Measurements from ENCODE around the gene IL26. TPM values are rescaled to one million over a fixed set of nuclear protein-coding genes. Genes with fewer than 3 reads are reported as not detected.

Gene IL26
- total RNA-seq, 1 experiment from 2014 or later = not detected

DNA sequence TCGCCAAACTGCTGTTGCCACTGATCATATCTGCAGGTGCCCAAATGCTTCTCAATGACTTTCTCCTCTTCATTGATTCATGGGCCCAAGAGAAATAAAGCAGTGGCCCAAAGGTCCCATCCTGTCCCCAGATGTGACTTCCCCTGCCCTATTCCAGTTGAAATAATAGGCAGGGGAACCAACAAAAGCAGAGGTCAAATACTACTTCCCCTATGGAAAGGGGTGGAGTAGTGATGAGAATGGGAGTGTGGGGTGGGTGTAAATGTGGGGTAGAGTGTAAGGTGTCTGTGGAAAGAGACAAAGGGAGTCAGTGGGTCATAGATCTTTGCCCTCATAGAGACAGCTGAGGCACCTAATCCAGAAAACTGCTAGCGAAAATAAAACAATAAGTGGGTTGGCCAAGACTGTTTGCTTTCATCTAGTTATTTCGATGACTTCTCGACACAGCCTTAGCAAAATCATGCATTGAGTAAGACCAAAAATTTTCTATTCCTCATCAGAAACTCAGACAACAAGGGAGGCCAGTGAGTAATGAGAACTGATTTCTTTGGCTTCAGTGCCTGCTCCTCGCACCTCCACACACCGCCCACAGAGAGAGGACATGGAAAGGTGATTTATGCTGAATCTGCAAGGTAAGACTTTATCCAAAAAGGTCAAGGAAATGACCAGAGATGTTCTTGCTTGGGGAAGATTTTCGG is 38.7 kb upstream of the IL26 start:
- H4K20me1 ChIP-seq (ENCODE audit: insufficient read depth, low read depth, low read length) = no peaks in the 10 kb centered on the region
- no peak overlapping the region for H3K4me3 ChIP-seq (ENCODE audit: low read length)
- no peaks in the 10 kb centered on the region for H3K79me2 ChIP-seq (ENCODE audit: low read length)
- H3K36me3 ChIP-seq (ENCODE audit: insufficient read depth, low read length) = no peaks in the 10 kb centered on the region
- H2AFZ ChIP-seq (ENCODE audit: low read length) = no peak overlapping the region
- DNase-seq = no peak
- H3K27ac ChIP-seq (ENCODE audit: low read length) = no peak overlapping the region
- no peaks in the 10 kb centered on the region for H3K9me2 ChIP-seq (replicated peaks; ENCODE audit: insufficient read depth, low read length)
- H3K27me3 ChIP-seq (ENCODE audit: low read length) = no peaks in the 10 kb centered on the region
- H3K9ac ChIP-seq (ENCODE audit: low read length) = no peak overlapping the region
- H3K4me2 ChIP-seq (ENCODE audit: low read depth, low read length, poor library complexity, severe bottlenecking) = no peak overlapping the region
- no peaks in the 10 kb centered on the region for H3K4me1 ChIP-seq (ENCODE audit: low read length)
- no peaks in the 10 kb centered on the region for H3K9me3 ChIP-seq (ENCODE audit: low read length)

DNA sequence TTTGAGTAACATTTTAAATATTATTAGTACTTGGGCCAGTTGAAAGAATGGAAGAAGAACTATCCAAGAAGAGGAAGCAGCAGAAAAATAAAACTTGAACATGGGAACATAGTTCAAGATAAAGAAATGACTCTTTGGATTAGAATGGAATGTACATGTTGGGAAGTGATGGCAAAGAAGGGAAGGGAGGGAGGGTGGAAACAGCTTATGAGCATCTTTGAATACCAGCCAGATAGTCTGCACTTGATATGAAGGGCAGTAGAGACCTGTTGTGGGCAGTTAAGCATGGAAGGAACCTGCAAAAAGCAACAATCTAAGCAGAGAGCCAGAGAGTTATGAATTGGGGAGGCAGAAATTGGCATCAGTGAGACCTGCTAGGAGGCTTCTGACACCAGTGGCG is 37.8 kb upstream of the IL26 start:
- H3K27me3 ChIP-seq (ENCODE audit: low read length) = no peaks in the 10 kb centered on the region
- DNase-seq = no peak
- no peaks in the 10 kb centered on the region for H3K9me2 ChIP-seq (replicated peaks; ENCODE audit: insufficient read depth, low read length)
- no peaks in the 10 kb centered on the region for H3K36me3 ChIP-seq (ENCODE audit: insufficient read depth, low read length)
- no peak overlapping the region for H2AFZ ChIP-seq (ENCODE audit: low read length)
- H3K4me3 ChIP-seq (ENCODE audit: low read length) = no peak overlapping the region
- no peak overlapping the region for H3K9ac ChIP-seq (ENCODE audit: low read length)
- no peaks in the 10 kb centered on the region for H3K79me2 ChIP-seq (ENCODE audit: low read length)
- H3K4me1 ChIP-seq (ENCODE audit: low read length) = no peaks in the 10 kb centered on the region
- no peak overlapping the region for H3K4me2 ChIP-seq (ENCODE audit: low read depth, low read length, poor library complexity, severe bottlenecking)
- H3K9me3 ChIP-seq (ENCODE audit: low read length) = no peaks in the 10 kb centered on the region
- no peaks in the 10 kb centered on the region for H4K20me1 ChIP-seq (ENCODE audit: insufficient read depth, low read depth, low read length)
- H3K27ac ChIP-seq (ENCODE audit: low read length) = no peak overlapping the region

DNA sequence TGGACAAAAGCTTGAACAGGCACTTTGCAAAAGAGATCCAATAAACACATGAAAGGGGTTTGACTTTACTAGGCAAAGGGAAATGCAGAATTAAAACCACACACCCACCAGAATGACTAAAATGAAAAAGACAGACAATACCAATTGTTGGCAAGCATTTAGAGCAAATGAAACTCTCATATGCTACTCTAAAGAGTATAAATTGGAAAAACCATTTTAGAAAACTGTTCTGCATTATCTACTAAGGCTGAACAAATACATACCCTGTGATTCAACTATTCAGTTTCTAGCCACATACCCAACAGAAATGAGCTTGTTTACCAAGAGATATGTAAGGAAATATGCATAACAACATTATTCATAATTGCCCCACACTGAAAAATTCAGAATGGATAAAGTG is 36.3 kb upstream of the IL26 start:
- H3K4me2 ChIP-seq (ENCODE audit: low read depth, low read length, poor library complexity, severe bottlenecking) = no peak overlapping the region
- H3K9me2 ChIP-seq (replicated peaks; ENCODE audit: insufficient read depth, low read length) = no peaks in the 10 kb centered on the region
- no peaks in the 10 kb centered on the region for H3K9me3 ChIP-seq (ENCODE audit: low read length)
- no peaks in the 10 kb centered on the region for H4K20me1 ChIP-seq (ENCODE audit: insufficient read depth, low read depth, low read length)
- no peak overlapping the region for H3K9ac ChIP-seq (ENCODE audit: low read length)
- no peaks in the 10 kb centered on the region for H3K4me1 ChIP-seq (ENCODE audit: low read length)
- H2AFZ ChIP-seq (ENCODE audit: low read length) = no peak overlapping the region
- no peaks in the 10 kb centered on the region for H3K36me3 ChIP-seq (ENCODE audit: insufficient read depth, low read length)
- no peaks in the 10 kb centered on the region for H3K27me3 ChIP-seq (ENCODE audit: low read length)
- no peak for DNase-seq
- no peaks in the 10 kb centered on the region for H3K79me2 ChIP-seq (ENCODE audit: low read length)
- H3K27ac ChIP-seq (ENCODE audit: low read length) = no peak overlapping the region
- no peak overlapping the region for H3K4me3 ChIP-seq (ENCODE audit: low read length)

DNA sequence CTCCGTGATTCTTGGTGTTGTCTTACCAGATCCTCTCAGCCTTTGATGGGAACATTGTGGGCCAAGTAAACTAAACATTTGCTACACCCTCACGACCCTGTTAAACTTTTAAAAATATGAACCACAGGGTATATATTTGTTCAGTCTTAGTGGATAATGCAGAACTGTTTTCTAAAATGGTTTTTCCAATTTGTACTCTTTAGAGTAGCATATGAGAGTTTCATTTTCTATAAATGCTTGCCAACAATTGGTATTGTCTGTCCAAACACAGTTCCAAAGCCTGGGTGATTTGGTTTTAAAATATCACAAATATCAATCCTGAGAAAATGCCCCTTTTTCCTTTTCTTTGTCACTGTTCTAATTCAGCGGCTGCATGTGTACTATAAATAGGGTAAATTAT is 34.5 kb upstream of the IL26 start:
- Histone ChIP-seq H3K27me3 (ENCODE audit: low read length) (no peaks in the 10 kb centered on the region), H3K9me2 (replicated peaks; ENCODE audit: insufficient read depth, low read length) (no peaks in the 10 kb centered on the region), H3K27ac (ENCODE audit: low read length) (no peak overlapping the region), H3K79me2 (ENCODE audit: low read length) (no peaks in the 10 kb centered on the region), H3K9me3 (ENCODE audit: low read length) (no peaks in the 10 kb centered on the region), H3K4me1 (ENCODE audit: low read length) (no peaks in the 10 kb centered on the region), H4K20me1 (ENCODE audit: insufficient read depth, low read depth, low read length) (no peaks in the 10 kb centered on the region), H3K4me3 (ENCODE audit: low read length) (no peak overlapping the region), H3K9ac (ENCODE audit: low read length) (no peak overlapping the region), H3K4me2 (ENCODE audit: low read depth, low read length, poor library complexity, severe bottlenecking) (no peak overlapping the region), H2AFZ (ENCODE audit: low read length) (no peak overlapping the region), H3K36me3 (ENCODE audit: insufficient read depth, low read length) (no peaks in the 10 kb centered on the region)
- no peak for DNase-seq

DNA sequence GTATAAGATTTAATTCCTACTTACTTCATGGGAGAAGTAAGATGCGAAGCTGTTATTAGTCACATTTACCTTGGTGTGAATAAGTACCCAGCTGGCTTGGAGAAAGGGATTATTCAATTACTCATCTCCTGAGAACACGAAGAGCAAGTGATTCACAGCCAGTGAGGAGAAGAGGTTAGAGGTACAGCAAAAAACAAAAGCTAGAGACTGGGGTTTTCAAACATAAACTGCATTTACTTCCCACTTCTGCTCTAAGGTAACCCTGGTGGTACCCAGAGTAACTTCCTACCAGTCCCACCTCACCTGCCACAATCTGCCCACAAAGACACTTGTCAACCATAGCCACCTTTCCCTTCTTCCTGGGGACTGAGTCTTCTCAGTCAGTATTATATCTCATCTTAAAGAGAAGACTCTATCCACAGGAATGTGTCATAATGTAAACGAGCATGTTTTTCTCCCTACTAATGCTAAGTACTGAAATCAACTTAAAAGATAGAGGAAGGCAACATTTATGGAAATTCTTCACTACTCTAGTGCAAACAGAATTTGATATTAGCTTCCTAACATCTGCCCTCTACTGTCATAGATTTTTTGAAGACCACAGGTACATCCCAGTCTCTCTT is 33.8 kb upstream of the IL26 start:
- H4K20me1 ChIP-seq (ENCODE audit: insufficient read depth, low read depth, low read length) = no peaks in the 10 kb centered on the region
- no peak overlapping the region for H2AFZ ChIP-seq (ENCODE audit: low read length)
- H3K27me3 ChIP-seq (ENCODE audit: low read length) = no peaks in the 10 kb centered on the region
- H3K4me3 ChIP-seq (ENCODE audit: low read length) = no peak overlapping the region
- no peak overlapping the region for H3K9ac ChIP-seq (ENCODE audit: low read length)
- H3K9me2 ChIP-seq (replicated peaks; ENCODE audit: insufficient read depth, low read length) = no peaks in the 10 kb centered on the region
- H3K4me2 ChIP-seq (ENCODE audit: low read depth, low read length, poor library complexity, severe bottlenecking) = no peak overlapping the region
- no peaks in the 10 kb centered on the region for H3K36me3 ChIP-seq (ENCODE audit: insufficient read depth, low read length)
- no peaks in the 10 kb centered on the region for H3K9me3 ChIP-seq (ENCODE audit: low read length)
- H3K27ac ChIP-seq (ENCODE audit: low read length) = no peak overlapping the region
- DNase-seq = no peak
- no peaks in the 10 kb centered on the region for H3K79me2 ChIP-seq (ENCODE audit: low read length)
- H3K4me1 ChIP-seq (ENCODE audit: low read length) = no peaks in the 10 kb centered on the region

DNA sequence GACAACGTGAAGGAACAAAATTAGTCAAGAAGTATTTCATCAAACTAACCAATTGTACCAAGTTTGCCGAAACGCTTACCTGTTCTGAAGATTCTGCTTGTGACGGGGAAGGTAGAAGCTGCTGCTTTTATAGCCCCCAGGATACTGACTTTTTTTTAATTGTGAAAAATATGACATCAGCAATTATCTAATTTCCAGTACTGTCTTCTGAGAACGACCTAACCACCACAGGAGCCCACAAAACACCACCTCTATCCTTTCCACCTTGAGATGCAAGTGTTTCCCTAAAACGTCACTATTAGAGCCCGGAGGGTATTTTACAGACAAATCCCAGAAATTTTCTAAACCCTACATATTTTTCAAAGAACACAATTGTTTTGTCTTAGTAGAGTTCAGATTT is 27.9 kb upstream of the IL26 start, which contains the start of gene IL22:
Gene IL22, minus strand, starts transcription at position 101 of the 400 bp plus-strand sequence. CDS start 156 bp downstream, outside the sequence.
- Histone ChIP-seq H3K27ac (ENCODE audit: low read length) (no peak within 1 kb of the TSS), H2AFZ (ENCODE audit: low read length) (no peak within 1 kb of the TSS), H3K4me2 (ENCODE audit: low read depth, low read length, poor library complexity, severe bottlenecking) (no peak within 1 kb of the TSS), H3K36me3 (ENCODE audit: insufficient read depth, low read length) (no peaks in the 10 kb centered on the region), H3K9me3 (ENCODE audit: low read length) (no peaks in the 10 kb centered on the region), H4K20me1 (ENCODE audit: insufficient read depth, low read depth, low read length) (no peaks in the 10 kb centered on the region), H3K9me2 (replicated peaks; ENCODE audit: insufficient read depth, low read length) (no peaks in the 10 kb centered on the region), H3K9ac (ENCODE audit: low read length) (no peak within 1 kb of the TSS), H3K4me1 (ENCODE audit: low read length) (no peaks in the 10 kb centered on the region), H3K27me3 (ENCODE audit: low read length) (no peaks in the 10 kb centered on the region), H3K79me2 (ENCODE audit: low read length) (no peaks in the 10 kb centered on the region), H3K4me3 (ENCODE audit: low read length) (no peak within 1 kb of the TSS)
- DNase-seq = no peak

DNA sequence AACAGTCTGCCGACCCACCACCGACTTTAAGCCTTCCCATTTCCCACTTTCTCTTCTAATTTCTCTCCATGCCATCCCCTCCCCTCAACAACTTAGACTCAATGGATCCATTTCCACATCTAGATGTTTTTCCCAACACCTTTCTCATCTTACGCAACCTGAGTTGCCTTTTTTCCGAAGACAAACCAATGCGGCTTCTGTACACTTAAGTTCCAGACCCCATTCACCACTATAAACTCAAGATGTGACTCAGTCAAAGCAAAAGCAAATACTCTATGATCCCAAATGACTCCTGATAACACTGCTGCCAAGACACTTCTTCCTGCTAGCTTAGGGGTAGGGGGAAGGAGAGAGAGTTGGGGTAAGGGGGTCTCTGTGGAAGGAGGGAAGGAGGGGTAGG is 26.5 kb upstream of the IL26 start:
- no peaks in the 10 kb centered on the region for H3K9me2 ChIP-seq (replicated peaks; ENCODE audit: insufficient read depth, low read length)
- H3K9me3 ChIP-seq (ENCODE audit: low read length) = no peaks in the 10 kb centered on the region
- no peaks in the 10 kb centered on the region for H3K4me1 ChIP-seq (ENCODE audit: low read length)
- no peaks in the 10 kb centered on the region for H3K27me3 ChIP-seq (ENCODE audit: low read length)
- H2AFZ ChIP-seq (ENCODE audit: low read length) = no peak overlapping the region
- no peak for DNase-seq
- H4K20me1 ChIP-seq (ENCODE audit: insufficient read depth, low read depth, low read length) = no peaks in the 10 kb centered on the region
- H3K9ac ChIP-seq (ENCODE audit: low read length) = no peak overlapping the region
- no peak overlapping the region for H3K4me2 ChIP-seq (ENCODE audit: low read depth, low read length, poor library complexity, severe bottlenecking)
- H3K27ac ChIP-seq (ENCODE audit: low read length) = no peak overlapping the region
- no peak overlapping the region for H3K4me3 ChIP-seq (ENCODE audit: low read length)
- no peaks in the 10 kb centered on the region for H3K79me2 ChIP-seq (ENCODE audit: low read length)
- no peaks in the 10 kb centered on the region for H3K36me3 ChIP-seq (ENCODE audit: insufficient read depth, low read length)

DNA sequence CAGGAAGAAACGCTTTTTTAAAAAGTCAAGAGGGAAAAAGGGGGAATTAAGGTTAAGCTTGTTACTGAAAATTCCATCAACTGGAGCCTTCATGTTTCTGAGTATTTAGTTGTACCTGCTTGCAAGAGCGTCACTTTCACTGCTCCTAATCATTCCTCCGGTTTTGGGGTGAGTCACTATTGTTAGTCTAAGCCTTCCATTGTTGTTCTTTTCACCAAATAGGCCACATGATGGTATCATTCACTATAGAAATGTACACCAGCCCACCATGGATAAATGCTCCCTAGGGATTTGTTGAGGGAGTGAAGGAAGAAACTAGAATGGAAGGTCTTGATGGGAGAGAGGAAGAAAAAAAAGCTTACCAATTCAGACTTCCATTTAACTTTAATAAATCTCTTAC is 24.8 kb upstream of the IL26 start:
- Histone ChIP-seq H3K9ac (ENCODE audit: low read length) (no peak overlapping the region), H3K9me2 (replicated peaks; ENCODE audit: insufficient read depth, low read length) (no peaks in the 10 kb centered on the region), H3K36me3 (ENCODE audit: insufficient read depth, low read length) (no peaks in the 10 kb centered on the region), H4K20me1 (ENCODE audit: insufficient read depth, low read depth, low read length) (no peaks in the 10 kb centered on the region), H3K79me2 (ENCODE audit: low read length) (no peaks in the 10 kb centered on the region), H3K4me2 (ENCODE audit: low read depth, low read length, poor library complexity, severe bottlenecking) (no peak overlapping the region), H3K27me3 (ENCODE audit: low read length) (no peaks in the 10 kb centered on the region), H2AFZ (ENCODE audit: low read length) (no peak overlapping the region), H3K4me3 (ENCODE audit: low read length) (no peak overlapping the region), H3K4me1 (ENCODE audit: low read length) (no peaks in the 10 kb centered on the region), H3K9me3 (ENCODE audit: low read length) (no peaks in the 10 kb centered on the region), H3K27ac (ENCODE audit: low read length) (no peak overlapping the region)
- no peak for DNase-seq

Data from Karpas-422 (cell line).